ENCODE data around the gene GNB1. TPM values are rescaled to one million over a fixed set of nuclear protein-coding genes. Genes with fewer than 3 reads are reported as not detected.

Gene GNB1
- total and polyA plus RNA-seq, 12 donors, result 64.9 to 228 (median 168) TPM

DNA sequence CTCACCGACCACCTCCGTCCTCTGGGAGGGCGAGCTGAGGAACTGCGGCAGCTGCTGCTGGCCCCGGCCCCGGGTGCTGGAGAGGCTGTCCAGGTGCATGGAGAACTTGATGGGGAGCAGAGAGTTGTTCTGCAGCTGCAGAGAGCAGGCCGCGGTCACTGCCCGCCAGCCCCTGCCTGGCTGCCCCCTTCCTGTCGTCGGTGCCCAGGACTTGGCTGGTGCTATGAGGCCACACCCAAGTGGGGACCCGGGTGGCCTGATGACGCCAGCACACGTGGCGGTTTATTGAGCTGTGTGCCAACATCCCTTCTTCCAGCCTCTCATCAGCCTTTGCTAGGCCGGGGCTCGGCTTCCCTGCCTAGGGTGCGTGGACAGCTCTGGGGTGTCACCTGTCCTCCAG lies 33.5 kb upstream of the GNB1 start:
- 45 to 46% methylated on average over 18 of the region's 18 CpGs for WGBS, 2 donors
- Histone ChIP-seq H3K4me1 (peaks cover 0 to 30% (median 17%) of the 10 kb centered on the region in 9 donors), H3K27me3 (no peaks in the 10 kb centered on the region), H3K27ac (no peak overlapping the region), H3K9me3 (no peaks in the 10 kb centered on the region), H3K4me3 (no peak overlapping the region), H3K36me3 (no peaks in the 10 kb centered on the region)
- ATAC-seq (no peak), DNase-seq (no peak)
- intact Hi-C loops (cut with DNase I), result no loop called here
- TF ChIP-seq, protein P1, sequence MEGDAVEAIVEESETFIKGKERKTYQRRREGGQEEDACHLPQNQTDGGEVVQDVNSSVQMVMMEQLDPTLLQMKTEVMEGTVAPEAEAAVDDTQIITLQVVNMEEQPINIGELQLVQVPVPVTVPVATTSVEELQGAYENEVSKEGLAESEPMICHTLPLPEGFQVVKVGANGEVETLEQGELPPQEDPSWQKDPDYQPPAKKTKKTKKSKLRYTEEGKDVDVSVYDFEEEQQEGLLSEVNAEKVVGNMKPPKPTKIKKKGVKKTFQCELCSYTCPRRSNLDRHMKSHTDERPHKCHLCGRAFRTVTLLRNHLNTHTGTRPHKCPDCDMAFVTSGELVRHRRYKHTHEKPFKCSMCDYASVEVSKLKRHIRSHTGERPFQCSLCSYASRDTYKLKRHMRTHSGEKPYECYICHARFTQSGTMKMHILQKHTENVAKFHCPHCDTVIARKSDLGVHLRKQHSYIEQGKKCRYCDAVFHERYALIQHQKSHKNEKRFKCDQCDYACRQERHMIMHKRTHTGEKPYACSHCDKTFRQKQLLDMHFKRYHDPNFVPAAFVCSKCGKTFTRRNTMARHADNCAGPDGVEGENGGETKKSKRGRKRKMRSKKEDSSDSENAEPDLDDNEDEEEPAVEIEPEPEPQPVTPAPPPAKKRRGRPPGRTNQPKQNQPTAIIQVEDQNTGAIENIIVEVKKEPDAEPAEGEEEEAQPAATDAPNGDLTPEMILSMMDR (IDR thresholded peaks at IDR 0.05), result no peak

DNA sequence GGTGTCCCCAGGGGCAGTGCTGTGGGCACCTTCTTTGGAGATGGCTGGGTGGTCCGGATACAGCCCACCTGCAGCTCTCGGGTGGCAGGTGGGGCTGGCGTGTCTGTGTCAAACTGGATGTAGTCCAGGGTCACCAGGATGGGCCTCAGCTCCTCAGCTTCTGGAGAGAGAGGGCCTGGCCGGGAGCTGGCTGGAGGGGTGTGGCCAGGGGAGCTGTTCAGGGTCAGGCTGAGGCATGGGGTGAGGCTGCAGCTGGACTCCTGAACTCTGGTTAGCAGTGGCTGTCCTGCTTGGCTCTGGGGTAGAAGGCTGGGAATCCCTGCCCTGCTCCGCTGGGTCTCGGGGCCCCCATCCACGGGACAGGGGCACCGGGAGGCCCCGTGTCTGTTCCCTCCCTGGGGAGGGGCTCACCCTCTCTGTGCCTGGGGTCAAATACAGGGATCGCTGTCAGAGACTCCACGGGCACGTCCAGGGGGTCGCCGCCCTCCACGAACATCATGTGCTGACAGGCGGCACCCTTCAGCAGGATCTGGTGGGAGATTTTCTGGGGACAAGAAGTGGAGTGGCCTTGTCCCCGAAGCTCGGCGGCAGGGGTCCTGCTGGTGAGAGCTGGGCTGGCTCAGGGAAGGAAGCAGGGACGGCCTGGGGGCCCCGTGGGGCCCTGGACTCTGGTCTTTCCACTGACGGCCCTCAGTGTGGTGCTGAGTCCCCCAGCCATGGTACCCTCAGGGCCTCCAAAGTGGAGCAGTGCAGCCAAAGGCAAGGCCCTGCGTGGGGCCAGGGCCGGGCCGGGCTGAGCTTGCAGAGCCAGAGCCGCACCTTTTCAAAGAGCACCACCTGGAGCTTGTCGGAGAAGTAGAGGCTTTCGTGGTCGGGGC lies 32.3 kb upstream of the GNB1 start:
- intact Hi-C loops (cut with DNase I), result no loop called here
- DNase-seq (no peak), ATAC-seq (no peak)
- TF ChIP-seq, protein P1 (IDR thresholded peaks at IDR 0.05), result no peak
- Histone ChIP-seq H3K36me3 (no peaks in the 10 kb centered on the region), H3K9me3 (no peaks in the 10 kb centered on the region), H3K4me3 (no peak overlapping the region), H3K27ac (no peak overlapping the region), H3K27me3 (no peaks in the 10 kb centered on the region), H3K4me1 (peaks cover 7 to 31% (median 20%) of the 10 kb centered on the region in 9 donors)
- 67 to 71% methylated on average over 29 of the region's 29 CpGs for WGBS, 2 donors

DNA sequence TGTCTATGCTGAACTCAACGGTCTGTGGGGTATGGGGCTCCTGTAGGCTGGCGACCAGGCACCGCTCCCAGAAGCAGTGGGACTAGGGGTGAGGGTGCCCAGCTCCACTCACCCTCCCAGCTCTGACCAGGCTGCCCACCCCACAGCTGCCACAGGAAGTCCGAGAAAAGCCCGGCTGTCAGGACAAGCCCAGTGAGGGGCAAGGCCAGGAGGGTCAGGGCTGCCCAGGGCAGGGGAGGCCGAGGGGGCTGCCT lies 31.7 kb upstream of the GNB1 start:
- ATAC-seq (no peak), DNase-seq (no peak)
- H3K4me3 ChIP-seq, result no peak overlapping the region
- H3K27ac ChIP-seq, result no peak overlapping the region
- no peaks in the 10 kb centered on the region for H3K27me3 ChIP-seq
- intact Hi-C loops (cut with DNase I), result no loop called here
- TF ChIP-seq, protein P1 (IDR thresholded peaks at IDR 0.05), result no peak
- H3K4me1 ChIP-seq, result peaks cover 10 to 29% (median 18%) of the 10 kb centered on the region in 9 donors
- no peaks in the 10 kb centered on the region for H3K36me3 ChIP-seq
- WGBS, 2 donors, result 83 to 85% methylated on average over 6 of the region's 6 CpGs
- H3K9me3 ChIP-seq, result no peaks in the 10 kb centered on the region

DNA sequence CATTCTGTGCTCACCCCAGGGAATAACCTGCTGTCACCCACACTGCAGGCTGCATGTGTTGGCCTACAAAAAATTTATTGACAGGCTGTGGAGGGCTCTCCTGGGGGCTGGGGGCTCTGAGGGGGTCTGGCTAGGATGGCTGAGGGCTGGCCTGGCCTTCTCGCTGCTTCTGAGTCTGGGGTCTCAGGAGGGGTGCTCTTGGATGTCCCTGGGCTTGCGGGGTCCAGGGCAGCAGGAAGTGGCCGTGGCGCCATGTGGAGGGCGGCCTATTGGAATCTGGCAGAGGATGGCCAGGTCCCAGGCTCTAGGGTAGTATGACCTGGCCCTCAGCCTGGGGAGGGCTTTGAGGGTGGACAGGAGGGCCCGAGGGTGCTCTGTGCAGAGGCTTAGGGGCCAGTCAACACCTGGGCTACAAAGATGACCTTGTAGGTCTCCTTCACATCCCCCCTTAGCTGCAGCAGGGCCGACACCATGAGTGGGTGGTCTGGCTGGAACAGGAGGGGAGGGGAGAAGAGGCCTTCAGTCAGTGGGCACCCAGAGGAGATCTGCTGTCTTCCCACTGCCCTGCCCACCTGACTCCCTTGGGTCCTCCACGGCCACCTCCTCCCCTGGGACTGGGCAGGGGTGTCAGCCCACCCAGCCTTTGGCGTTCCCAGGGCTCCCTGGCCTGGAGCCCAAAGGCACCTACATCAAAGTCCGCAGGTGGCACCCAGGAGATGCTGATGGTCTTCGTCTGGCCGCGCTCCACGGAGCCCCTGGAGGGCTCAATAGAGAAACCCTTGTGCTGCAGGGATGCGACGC lies 31.2 kb upstream of the GNB1 start:
- Histone ChIP-seq H3K4me1 (peaks cover 10 to 23% (median 13%) of the 10 kb centered on the region in 9 donors), H3K27ac (no peak overlapping the region), H3K9me3 (no peaks in the 10 kb centered on the region), H3K4me3 (no peak overlapping the region), H3K36me3 (no peaks in the 10 kb centered on the region), H3K27me3 (no peaks in the 10 kb centered on the region)
- 81 to 90% methylated on average over 16 of the region's 16 CpGs for WGBS, 2 donors
- intact Hi-C loops (cut with DNase I), result no loop called here
- ATAC-seq (no peak), DNase-seq (no peak)
- TF ChIP-seq, protein P1 (IDR thresholded peaks at IDR 0.05), result no peak

All from heart right ventricle (tissue), 16 donors.